ENCODE data around the gene BPIFB4.
"Not testable (repeated sequence)": the region's sequence is repeated elsewhere in the genome, so short reads cannot be mapped to it uniquely, and the experiment has no call there.

Gene BPIFB4

GRCh38 chr20:33111306-33111705 lies 31.9 kb downstream of the BPIFB4 start:
- H3K9ac ChIP-seq (ENCODE audit: low read depth, low read length), result no peak overlapping the region

GRCh38 chr20:33112547-33113386 lies 33.3 kb downstream of the BPIFB4 start:
- Histone ChIP-seq H3K27ac (ENCODE audit: low read length) (no peak overlapping the region), H3K4me1 (ENCODE audit: insufficient read depth, low read length) (no peaks in the 10 kb centered on the region), H3K4me3 (ENCODE audit: low read length) (no peak overlapping the region), H3K9ac (ENCODE audit: low read depth, low read length) (no peak overlapping the region), H3K9me3 (ENCODE audit: insufficient read depth, low read depth, low read length) (peaks cover 10% of the 10 kb centered on the region; the same call in 1 of the 2 replicates), H3K36me3 (ENCODE audit: insufficient read depth, low read depth, low read length) (no peaks in the 10 kb centered on the region), H3K27me3 (ENCODE audit: insufficient read depth, low read length) (no peaks in the 10 kb centered on the region)

More at GRCh38 chr20:33111306-33111705, 31.9 kb downstream of the BPIFB4 start:
- Histone ChIP-seq H3K36me3 (ENCODE audit: insufficient read depth, low read depth, low read length) (no peaks in the 10 kb centered on the region), H3K27me3 (ENCODE audit: insufficient read depth, low read length) (no peaks in the 10 kb centered on the region), H3K9me3 (ENCODE audit: insufficient read depth, low read depth, low read length) (peaks cover 10% of the 10 kb centered on the region; the same call in 1 of the 2 replicates), H3K27ac (ENCODE audit: low read length) (no peak overlapping the region), H3K4me1 (ENCODE audit: insufficient read depth, low read length) (no peaks in the 10 kb centered on the region), H3K4me3 (ENCODE audit: low read length) (no peak overlapping the region)

GRCh38 chr20:33113387-33113908 lies 34.0 kb downstream of the BPIFB4 start:
- Histone ChIP-seq H3K27ac (ENCODE audit: low read length) (no peak overlapping the region), H3K9ac (ENCODE audit: low read depth, low read length) (no peak overlapping the region), H3K4me1 (ENCODE audit: insufficient read depth, low read length) (no peaks in the 10 kb centered on the region), H3K4me3 (ENCODE audit: low read length) (no peak overlapping the region), H3K27me3 (ENCODE audit: insufficient read depth, low read length) (no peaks in the 10 kb centered on the region), H3K9me3 (ENCODE audit: insufficient read depth, low read depth, low read length) (peaks cover 10% of the 10 kb centered on the region; the same call in 1 of the 2 replicates), H3K36me3 (ENCODE audit: insufficient read depth, low read depth, low read length) (no peaks in the 10 kb centered on the region)

- not testable (repeated sequence) for H3K4me1 ChIP-seq (ENCODE audit: insufficient read depth, low read length); H3K36me3 ChIP-seq (ENCODE audit: insufficient read depth, low read depth, low read length); H3K4me3 ChIP-seq (ENCODE audit: low read length); H3K27ac ChIP-seq (ENCODE audit: low read length); H3K27me3 ChIP-seq (ENCODE audit: insufficient read depth, low read length); H3K9ac ChIP-seq (ENCODE audit: low read depth, low read length)
- H3K9me3 ChIP-seq (ENCODE audit: insufficient read depth, low read depth, low read length), result peaks cover 13% of the 10 kb centered on the region; the same call in 1 of the 2 replicates
These were observed 36.1 kb downstream of the BPIFB4 start for GRCh38 chr20:33115501-33115900.

- Histone ChIP-seq H3K27ac (ENCODE audit: low read length) (no peak overlapping the region), H3K4me3 (ENCODE audit: low read length) (no peak overlapping the region), H3K9ac (ENCODE audit: low read depth, low read length) (no peak overlapping the region), H3K36me3 (ENCODE audit: insufficient read depth, low read depth, low read length) (no peaks in the 10 kb centered on the region), H3K4me1 (ENCODE audit: insufficient read depth, low read length) (no peaks in the 10 kb centered on the region), H3K9me3 (ENCODE audit: insufficient read depth, low read depth, low read length) (peaks cover 3% of the 10 kb centered on the region), H3K27me3 (ENCODE audit: insufficient read depth, low read length) (no peaks in the 10 kb centered on the region; the same call in 1 of the 2 replicates)
These were observed 40.6 kb downstream of the BPIFB4 start for GRCh38 chr20:33119725-33120720.

- Histone ChIP-seq H3K27ac (ENCODE audit: low read length) (no peak overlapping the region), H3K9ac (ENCODE audit: low read depth, low read length) (no peak overlapping the region), H3K36me3 (ENCODE audit: insufficient read depth, low read depth, low read length) (no peaks in the 10 kb centered on the region), H3K4me1 (ENCODE audit: insufficient read depth, low read length) (no peaks in the 10 kb centered on the region), H3K9me3 (ENCODE audit: insufficient read depth, low read depth, low read length) (peaks cover 3% of the 10 kb centered on the region), H3K4me3 (ENCODE audit: low read length) (no peak overlapping the region), H3K27me3 (ENCODE audit: insufficient read depth, low read length) (no peaks in the 10 kb centered on the region; the same call in 1 of the 2 replicates)
These were observed 41.5 kb downstream of the BPIFB4 start for GRCh38 chr20:33120934-33121333.

GRCh38 chr20:33122297-33122696 lies 42.9 kb downstream of the BPIFB4 start:
- H3K36me3 ChIP-seq (ENCODE audit: insufficient read depth, low read depth, low read length); H3K9ac ChIP-seq (ENCODE audit: low read depth, low read length); H3K27me3 ChIP-seq (ENCODE audit: insufficient read depth, low read length); H3K4me3 ChIP-seq (ENCODE audit: low read length); H3K27ac ChIP-seq (ENCODE audit: low read length); H3K4me1 ChIP-seq (ENCODE audit: insufficient read depth, low read length); H3K9me3 ChIP-seq (ENCODE audit: insufficient read depth, low read depth, low read length): not testable (repeated sequence)

GRCh38 chr20:33124261-33124660 lies 44.8 kb downstream of the BPIFB4 start:
- Histone ChIP-seq H3K9me3 (ENCODE audit: insufficient read depth, low read depth, low read length) (peaks cover 3% of the 10 kb centered on the region), H3K4me3 (ENCODE audit: low read length) (no peak overlapping the region), H3K9ac (ENCODE audit: low read depth, low read length) (no peak overlapping the region)

GRCh38 chr20:33124994-33125393 lies 45.6 kb downstream of the BPIFB4 start:
- H3K4me3 ChIP-seq (ENCODE audit: low read length), result no peak overlapping the region
- H3K27me3 ChIP-seq (ENCODE audit: insufficient read depth, low read length), result no peaks in the 10 kb centered on the region; the same call in 1 of the 2 replicates
- no peaks in the 10 kb centered on the region for H3K4me1 ChIP-seq (ENCODE audit: insufficient read depth, low read length)
- no peaks in the 10 kb centered on the region for H3K36me3 ChIP-seq (ENCODE audit: insufficient read depth, low read depth, low read length)
- peaks cover 3% of the 10 kb centered on the region for H3K9me3 ChIP-seq (ENCODE audit: insufficient read depth, low read depth, low read length)
- no peak overlapping the region for H3K9ac ChIP-seq (ENCODE audit: low read depth, low read length)
- H3K27ac ChIP-seq (ENCODE audit: low read length), result no peak overlapping the region

More at GRCh38 chr20:33124261-33124660, 44.8 kb downstream of the BPIFB4 start:
- no peaks in the 10 kb centered on the region for H3K36me3 ChIP-seq (ENCODE audit: insufficient read depth, low read depth, low read length)
- H3K27me3 ChIP-seq (ENCODE audit: insufficient read depth, low read length), result no peaks in the 10 kb centered on the region; the same call in 1 of the 2 replicates
- H3K27ac ChIP-seq (ENCODE audit: low read length), result no peak overlapping the region
- H3K4me1 ChIP-seq (ENCODE audit: insufficient read depth, low read length), result no peaks in the 10 kb centered on the region

GRCh38 chr20:33125983-33126382 lies 46.5 kb downstream of the BPIFB4 start:
- Histone ChIP-seq H3K36me3 (ENCODE audit: insufficient read depth, low read depth, low read length) (no peaks in the 10 kb centered on the region), H3K9ac (ENCODE audit: low read depth, low read length) (no peak overlapping the region)

GRCh38 chr20:33127422-33128097 lies 48.1 kb downstream of the BPIFB4 start:
- H3K36me3 ChIP-seq (ENCODE audit: insufficient read depth, low read depth, low read length), result no peaks in the 10 kb centered on the region
- H3K9me3 ChIP-seq (ENCODE audit: insufficient read depth, low read depth, low read length), result no peaks in the 10 kb centered on the region; the same call in 1 of the 2 replicates
- H3K27ac ChIP-seq (ENCODE audit: low read length), result no peak overlapping the region
- no peak overlapping the region for H3K9ac ChIP-seq (ENCODE audit: low read depth, low read length)
- no peaks in the 10 kb centered on the region for H3K4me1 ChIP-seq (ENCODE audit: insufficient read depth, low read length)
- H3K4me3 ChIP-seq (ENCODE audit: low read length), result no peak overlapping the region
- H3K27me3 ChIP-seq (ENCODE audit: insufficient read depth, low read length), result no peaks in the 10 kb centered on the region

More at GRCh38 chr20:33125983-33126382, 46.5 kb downstream of the BPIFB4 start:
- no peak overlapping the region for H3K4me3 ChIP-seq (ENCODE audit: low read length)
- H3K27me3 ChIP-seq (ENCODE audit: insufficient read depth, low read length), result no peaks in the 10 kb centered on the region; the same call in 1 of the 2 replicates
- H3K4me1 ChIP-seq (ENCODE audit: insufficient read depth, low read length), result no peaks in the 10 kb centered on the region
- no peaks in the 10 kb centered on the region; the same call in 1 of the 2 replicates for H3K9me3 ChIP-seq (ENCODE audit: insufficient read depth, low read depth, low read length)
- H3K27ac ChIP-seq (ENCODE audit: low read length), result no peak overlapping the region

Data from iPS-20b (cell line).